GM21619 (cell line): ENCODE data around the gene LRRN2.

ENCODE experiments used
- ATAC-seq: cut with Tn5 transposase; IDR thresholded peaks from one replicate; pipeline ENCODE4 v1.9.1; 2021; ENCODE audit not compliant: unreplicated experiment

The LRRN2 gene

GRCh38 chr1:204602871-204603542 lies 82.5 kb downstream of the LRRN2 start:
- no peak for ATAC-seq

DNA sequence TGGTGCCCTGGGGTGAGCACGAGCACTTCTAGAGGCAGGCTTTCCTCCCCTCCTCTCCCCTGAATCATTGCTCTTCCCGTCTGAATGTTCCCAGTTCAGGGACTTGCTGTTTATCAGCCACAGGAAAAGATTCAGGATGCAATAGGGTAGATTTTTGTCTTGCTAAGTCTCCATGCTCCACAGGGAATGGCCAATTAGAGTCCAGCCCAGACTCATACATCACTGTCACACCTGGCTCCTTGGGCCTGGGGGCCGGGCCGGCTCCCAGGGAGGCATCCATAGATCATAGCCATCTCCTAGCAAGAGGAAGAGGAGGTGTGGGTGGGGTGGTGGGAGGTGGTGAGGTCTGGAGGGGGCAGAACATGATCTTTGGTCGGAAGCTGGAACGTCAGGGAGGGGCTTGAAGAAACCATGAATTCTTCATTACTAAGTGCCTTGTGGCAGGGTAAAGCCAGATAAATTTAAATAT lies 83.4 kb downstream of the LRRN2 start:
- ATAC-seq = no peak

DNA sequence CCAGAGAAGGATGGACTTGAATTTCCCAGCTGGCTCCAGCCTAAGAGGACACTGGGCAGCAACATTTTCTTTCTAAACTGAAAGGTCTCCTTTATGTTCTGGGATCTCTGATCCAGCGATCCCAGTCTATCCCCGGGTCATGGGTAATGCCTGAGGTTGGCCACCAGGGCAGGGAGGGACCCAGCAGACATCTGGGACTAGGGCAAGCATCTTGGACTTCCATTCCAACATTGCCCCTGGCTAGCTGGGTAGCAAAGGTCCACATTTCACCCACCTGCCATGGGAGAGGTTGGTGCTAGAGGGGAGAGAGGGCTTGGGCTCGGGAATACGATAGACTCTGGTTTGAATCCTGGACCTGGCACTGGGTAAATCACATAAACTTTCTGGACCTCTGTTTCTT lies 84.6 kb downstream of the LRRN2 start:
- ATAC-seq = no peak

GRCh38 chr1:204600203-204600602 lies 85.3 kb downstream of the LRRN2 start:
- no peak for ATAC-seq

GRCh38 chr1:204599596-204599995 lies 85.9 kb downstream of the LRRN2 start:
- no peak for ATAC-seq

DNA sequence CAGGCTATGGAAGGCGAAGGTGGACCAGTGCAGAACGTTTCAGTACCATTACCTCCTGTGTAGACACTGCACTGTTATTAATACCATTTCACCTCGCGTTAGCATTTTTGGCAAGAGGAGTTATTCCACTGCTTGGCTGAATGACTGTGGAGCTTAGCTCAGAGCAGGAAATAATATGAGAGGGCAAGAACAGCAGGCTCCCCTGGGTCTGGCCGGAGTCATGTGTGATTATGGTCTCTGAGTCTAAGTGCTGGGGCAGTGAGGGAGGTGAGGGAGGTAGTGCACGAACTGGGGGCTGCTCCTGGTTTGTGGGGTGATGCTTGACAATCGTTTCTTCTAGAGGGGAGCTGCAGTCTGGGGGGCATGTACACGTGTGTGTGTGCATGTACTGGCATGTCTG lies 86.4 kb downstream of the LRRN2 start:
- no peak for ATAC-seq

GRCh38 chr1:204598319-204598969 lies 87.1 kb downstream of the LRRN2 start:
- ATAC-seq = no peak

- no peak for ATAC-seq
Measured at GRCh38 chr1:204592246-204592948, 93.1 kb downstream of the LRRN2 start.

DNA sequence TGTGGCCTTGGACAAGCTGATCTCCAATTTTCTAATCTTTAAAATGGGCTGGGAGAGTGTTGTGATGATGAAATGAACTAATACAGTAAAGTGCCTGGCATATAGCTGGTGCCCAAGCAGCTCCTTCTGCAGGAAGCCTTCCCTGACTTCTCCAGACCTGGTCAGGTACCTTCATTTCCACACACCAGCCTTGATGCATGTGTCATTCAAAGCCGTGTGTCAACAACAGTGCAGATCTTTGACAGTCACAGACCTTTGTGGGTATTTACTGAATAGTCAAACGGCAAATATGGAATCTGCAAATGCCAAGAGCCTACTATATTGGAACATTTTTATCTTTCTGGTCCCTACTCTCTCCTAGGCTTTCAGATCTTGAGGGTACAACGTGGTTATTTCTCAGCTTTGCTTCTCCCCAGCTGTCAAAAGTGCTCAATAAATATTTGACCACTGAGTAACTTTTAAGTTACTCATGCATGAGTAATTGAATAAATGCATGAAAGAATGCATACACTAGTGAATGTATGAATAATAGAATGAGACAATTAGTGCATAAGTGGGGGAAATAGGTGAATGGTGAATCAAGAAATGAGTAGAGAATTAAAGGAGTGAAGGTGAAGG lies 94.0 kb downstream of the LRRN2 start:
- ATAC-seq = no peak

- ATAC-seq = no peak
Measured at GRCh38 chr1:204589409-204590038, 96.0 kb downstream of the LRRN2 start.

DNA sequence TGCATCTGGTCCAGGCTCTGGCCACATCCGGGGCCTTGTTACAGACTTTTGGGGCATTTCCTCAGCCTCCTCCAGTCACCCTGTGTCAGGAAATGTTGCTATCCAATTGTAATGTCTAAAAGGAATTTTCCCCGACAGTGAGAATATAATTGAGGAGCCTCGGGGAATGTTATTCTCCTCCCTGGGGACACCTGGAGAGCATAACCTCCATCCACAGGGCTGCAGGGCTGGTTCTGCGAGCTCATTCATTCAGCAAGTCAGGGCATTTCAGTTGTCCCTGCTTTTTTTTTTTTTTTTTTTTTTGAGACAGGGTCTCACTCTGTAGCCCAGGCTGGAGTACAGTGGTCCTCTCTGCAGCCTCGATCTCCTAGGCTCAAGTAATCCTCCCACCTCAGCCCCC lies 96.7 kb downstream of the LRRN2 start:
- no peak for ATAC-seq

DNA sequence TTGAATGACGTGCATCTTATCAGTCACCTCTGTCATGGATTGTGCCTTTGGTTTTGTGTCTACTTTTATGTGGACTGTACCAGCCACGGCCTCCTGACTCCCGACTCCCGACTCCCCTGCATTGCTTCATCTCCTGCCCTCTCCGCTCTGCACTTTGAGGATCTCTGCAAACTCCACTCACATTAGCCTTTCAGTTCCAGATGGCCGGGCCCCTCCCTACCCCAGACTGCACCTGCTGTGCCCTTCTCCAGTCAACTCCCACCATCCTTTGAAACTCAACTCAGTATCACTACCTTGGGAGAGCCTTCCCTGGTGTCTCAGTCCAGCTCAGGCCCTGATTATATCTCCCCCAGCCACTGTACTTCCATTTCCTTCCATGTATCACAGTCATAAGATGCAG lies 97.9 kb downstream of the LRRN2 start:
- no peak for ATAC-seq

GRCh38 chr1:204584699-204585372 lies 100.7 kb downstream of the LRRN2 start:
- no peak for ATAC-seq

- no peak for ATAC-seq
Measured at GRCh38 chr1:204583909-204584632, 101.5 kb downstream of the LRRN2 start.

DNA sequence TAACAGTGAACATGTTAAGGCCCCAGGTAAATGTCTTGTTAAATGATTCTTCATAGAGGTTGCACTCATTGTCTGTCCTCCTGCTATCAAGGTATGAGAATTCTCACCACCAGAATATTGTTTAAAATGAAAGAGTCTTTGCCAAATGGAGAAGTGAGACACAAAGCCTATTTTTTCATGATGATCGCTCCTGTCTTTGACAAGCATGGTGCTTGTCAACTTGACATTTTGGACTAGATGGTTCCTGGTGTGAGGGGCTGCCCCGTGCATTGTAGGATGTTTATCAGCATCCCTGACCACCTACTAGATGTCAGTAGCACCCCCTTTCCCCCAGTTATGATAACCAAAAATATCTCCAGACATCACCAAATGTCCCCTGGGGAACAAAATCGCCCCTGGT lies 103.8 kb downstream of the LRRN2 start:
- ATAC-seq = no peak

- no peak for ATAC-seq
Measured at GRCh38 chr1:204580862-204581261, 104.7 kb downstream of the LRRN2 start.

DNA sequence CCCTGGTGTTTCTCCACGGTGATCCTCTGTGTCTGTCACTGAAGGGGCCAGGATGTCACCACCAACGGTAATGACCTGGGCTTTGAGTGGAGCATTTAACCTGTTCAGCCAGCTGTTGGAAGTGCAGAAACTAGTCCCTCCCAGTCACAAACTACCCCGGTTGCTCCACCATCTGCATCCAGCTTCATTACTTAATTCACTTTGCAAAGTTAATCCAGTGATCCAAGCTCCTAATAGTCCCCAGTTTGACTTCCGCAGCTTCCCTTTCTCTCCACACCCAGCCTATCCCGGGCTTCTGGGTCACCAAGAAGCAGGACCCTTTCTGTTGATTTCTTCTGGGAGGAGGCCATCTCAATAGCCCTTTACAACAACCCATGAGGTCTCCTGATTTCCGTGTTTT lies 105.9 kb downstream of the LRRN2 start:
- ATAC-seq = no peak

DNA sequence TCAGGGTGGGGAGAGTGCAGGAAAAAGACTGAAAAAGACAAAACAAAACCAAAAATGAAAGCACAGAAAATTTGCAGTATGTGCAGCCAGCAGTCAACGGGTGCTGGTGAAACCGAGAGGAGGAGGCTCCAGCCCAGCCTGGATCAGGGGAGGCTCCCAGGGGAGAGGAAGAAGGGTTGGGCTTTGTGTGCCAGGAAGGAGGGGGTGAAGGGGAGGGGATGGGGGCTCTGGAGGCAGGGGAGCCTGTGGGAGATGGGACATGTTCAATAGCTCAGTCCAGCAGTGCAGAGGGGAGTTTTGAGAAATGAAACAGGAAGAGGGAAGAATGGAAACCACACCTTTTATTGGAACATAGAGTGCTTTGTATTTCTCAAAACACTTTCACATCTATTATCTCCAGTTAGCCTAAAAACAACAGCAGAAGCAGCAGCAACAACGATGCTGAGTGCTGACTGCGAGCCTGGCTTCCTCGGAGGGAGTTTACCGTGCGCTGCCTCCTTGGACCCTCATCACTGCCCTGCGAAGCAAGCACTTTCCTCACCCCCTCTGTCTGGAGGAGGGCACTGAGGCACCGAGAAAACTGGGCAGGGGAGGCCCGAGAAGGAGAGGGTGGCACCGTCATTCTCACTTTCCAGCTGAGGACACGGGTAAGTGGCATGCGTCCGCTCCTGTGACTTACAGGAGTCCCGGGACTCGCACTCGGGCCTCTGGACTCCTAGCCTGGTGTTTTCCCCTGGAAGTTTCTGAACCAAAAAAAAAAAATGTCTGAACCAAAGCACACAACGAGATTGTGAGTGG lies 106.5 kb downstream of the LRRN2 start:
- ATAC-seq = peak; percentile 72

DNA sequence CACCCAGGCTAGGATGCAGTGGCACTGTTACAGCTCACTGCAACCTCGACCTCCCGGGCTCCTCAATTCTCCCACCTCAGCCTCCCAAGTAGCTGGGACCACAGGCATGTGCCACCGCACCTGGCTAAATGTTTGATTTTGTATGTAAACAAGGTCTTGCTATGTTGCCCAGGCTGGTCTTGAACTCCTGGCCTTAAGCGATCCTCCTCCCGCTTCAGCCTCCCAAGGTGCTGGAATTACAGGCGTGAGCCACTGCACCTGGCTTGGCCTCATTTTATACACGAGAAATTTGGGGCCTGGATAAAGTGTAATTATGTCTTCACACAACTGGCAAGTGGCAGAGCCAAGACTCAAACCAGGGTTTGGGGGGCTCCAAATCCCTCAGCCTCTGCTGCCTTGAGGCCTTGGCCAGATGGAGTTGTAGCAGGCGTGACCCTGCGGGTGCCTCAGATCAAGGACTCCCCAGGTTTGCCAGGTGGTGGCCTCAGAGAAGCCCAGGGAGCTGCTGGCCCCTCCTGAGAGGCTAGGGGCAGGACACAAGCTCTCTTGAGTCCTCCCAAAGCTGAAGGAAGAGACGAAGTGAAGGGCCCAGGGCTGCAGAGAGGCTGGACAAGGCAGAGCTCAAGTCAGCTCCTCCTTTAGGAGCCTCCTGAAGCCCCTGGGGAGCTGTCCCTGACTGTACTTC lies 107.6 kb downstream of the LRRN2 start:
- ATAC-seq = no peak
